Omental fat pad (tissue), 4 donors: ENCODE measurements around the gene SLC12A3. TPM values are rescaled to one million over a fixed set of nuclear protein-coding genes. Genes with fewer than 3 reads are reported as not detected.

Experiments used
- ATAC-seq: fragments of 150-250 bp; one replicate; pipeline ENCODE4 v1.9.1; 2016; ENCODE audit warnings: mild to moderate bottlenecking, moderate library complexity; ENCODE audit not compliant: low FRiP score
- DNase-seq: peaks from one replicate; pipeline ENCODE4 v3.0.0-alpha.2; 2019; ENCODE audit warnings: low spot score
- total RNA-seq, 4 donors: library from RNA; depleted of rRNA; stranded (reverse); fragments of >200 nt; gene quantifications; one replicate each; pipeline ENCODE4 v1.1.0, GENCODE V29; 2016
- TF ChIP-seq, protein P1 (sequence below), 3 donors: fragments of 450-650 bp; IDR thresholded peaks; one replicate each; pipeline ENCODE4 v1.5.1; 2016 to 2017; ENCODE audit warnings: antibody characterized with exemption in 3 of 3, mild to moderate bottlenecking in 3 of 3, moderate library complexity in 2 of 3

SLC12A3 gene
- total RNA-seq, 4 donors from 2014 or later = not detected

DNA sequence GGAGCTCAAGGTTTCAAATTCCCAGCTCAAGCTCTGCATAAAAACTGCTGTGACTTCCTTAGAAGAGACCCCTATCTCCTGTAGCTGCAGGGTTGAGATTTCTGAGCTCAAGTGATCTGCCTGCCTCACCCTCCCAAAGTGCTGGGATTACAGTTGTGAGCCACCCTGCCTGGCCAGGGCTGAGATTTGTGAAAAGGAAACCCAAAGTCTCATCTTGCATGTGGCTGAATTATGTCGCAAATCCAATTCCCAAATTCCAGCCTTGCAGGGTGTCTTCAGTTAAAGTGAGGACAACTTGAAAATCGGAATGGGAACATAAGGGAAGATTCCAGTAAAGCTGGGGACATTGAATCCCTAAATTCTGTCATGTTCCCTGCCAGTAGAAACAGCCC, 82.6 kb downstream of the SLC12A3 start:
- ATAC-seq = no peak
- DNase-seq = no peak
- TF ChIP-seq, protein P1, sequence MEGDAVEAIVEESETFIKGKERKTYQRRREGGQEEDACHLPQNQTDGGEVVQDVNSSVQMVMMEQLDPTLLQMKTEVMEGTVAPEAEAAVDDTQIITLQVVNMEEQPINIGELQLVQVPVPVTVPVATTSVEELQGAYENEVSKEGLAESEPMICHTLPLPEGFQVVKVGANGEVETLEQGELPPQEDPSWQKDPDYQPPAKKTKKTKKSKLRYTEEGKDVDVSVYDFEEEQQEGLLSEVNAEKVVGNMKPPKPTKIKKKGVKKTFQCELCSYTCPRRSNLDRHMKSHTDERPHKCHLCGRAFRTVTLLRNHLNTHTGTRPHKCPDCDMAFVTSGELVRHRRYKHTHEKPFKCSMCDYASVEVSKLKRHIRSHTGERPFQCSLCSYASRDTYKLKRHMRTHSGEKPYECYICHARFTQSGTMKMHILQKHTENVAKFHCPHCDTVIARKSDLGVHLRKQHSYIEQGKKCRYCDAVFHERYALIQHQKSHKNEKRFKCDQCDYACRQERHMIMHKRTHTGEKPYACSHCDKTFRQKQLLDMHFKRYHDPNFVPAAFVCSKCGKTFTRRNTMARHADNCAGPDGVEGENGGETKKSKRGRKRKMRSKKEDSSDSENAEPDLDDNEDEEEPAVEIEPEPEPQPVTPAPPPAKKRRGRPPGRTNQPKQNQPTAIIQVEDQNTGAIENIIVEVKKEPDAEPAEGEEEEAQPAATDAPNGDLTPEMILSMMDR (IDR thresholded peaks at IDR 0.05) = no peak

GRCh38 chr16:56948234-56948633, 83.2 kb downstream of the SLC12A3 start:
- no peak for ATAC-seq
- TF ChIP-seq, protein P1 (IDR thresholded peaks at IDR 0.05) = no peak
- no peak for DNase-seq

DNA sequence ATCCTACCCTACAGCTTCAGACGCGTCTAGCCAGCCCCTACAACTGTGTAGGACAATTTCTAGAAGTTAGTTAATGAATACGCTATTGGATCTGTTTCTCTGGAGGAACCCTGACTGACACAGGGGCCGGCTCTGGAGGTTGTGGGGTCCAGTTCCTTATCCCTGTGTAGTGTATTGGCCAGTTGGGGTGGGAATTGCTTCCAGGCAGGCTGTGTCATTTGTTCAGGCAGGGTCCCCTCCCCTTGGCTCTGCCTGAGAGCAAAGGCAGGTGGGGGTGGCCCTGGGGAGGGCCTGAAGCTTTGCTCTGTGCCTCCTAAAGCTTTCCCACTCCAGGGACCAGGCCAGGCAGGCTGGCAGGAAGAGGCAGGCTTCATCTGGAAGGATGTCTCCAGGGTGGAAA, 85.0 kb downstream of the SLC12A3 start:
- DNase-seq (no peak), ATAC-seq (no peak)
- TF ChIP-seq, protein P1 (IDR thresholded peaks at IDR 0.05) = no peak

GRCh38 chr16:56950455-56950854, 85.4 kb downstream of the SLC12A3 start:
- no peak for DNase-seq
- TF ChIP-seq, protein P1 (IDR thresholded peaks at IDR 0.05) = no peak
- no peak for ATAC-seq

DNA sequence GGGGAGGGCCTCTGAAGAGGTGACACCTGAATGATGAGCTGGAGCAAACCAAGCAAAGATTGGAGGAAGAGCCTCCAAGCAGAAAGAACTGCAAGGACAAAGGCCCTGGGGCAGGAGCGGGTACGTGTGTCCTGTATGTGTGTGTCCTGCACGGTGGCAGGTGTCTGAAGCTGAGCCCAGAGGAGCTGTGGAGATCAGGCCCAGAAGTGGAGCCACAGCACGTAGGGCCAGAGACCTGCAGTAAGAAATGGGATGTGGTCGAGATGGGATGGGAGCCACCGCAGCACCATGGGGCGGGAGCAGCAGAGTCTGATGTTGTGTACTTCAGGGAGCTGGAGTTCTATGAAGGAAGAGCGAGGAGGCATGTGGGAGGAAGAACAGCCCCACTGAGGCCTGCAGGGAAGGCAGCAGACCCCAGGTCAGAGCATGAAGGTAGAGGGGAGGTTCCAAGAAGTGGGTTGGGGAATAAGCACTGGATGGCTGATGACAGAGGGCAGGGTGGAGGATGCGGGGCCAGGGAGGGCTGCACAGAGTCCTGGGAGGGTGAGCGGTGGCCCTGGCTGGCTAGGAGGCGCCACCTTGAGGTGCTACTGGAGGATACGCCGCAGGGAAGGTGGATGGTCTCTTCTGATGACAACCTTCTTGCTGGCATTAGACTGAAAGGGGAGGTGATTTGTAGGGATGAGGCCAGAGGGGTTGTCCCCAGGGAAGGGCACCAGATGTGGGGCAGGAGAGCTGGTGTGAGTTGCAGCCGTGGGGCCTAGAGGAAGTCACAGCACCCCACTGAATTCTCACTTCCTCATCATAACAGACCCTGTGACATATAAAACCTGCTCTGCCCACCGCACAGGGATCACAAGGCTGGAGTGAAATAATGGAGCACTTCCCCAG, 86.1 kb downstream of the SLC12A3 start:
- TF ChIP-seq, protein P1 (IDR thresholded peaks at IDR 0.05) = no peak
- peak; percentile 43 for ATAC-seq
- no peak for DNase-seq

DNA sequence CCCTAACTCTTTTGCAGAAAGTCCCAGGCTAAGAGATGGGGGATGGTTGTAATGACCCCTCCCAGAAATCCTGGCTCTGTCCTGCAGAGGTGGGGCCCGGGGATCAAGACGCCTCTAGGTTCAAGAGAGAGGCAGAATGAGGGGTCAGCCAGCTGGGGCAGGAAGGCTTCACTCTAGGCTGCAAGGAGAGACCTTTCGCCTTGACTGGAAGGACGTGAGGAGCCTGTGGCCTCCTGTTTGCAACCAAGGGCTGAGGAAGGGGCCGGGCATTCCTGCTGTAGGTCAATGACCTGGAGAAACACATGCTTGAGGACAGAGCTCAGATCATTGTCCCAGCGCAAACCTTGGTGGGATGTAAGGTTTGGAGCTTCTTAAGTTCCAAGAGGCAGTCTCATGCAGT, 88.0 kb downstream of the SLC12A3 start:
- TF ChIP-seq, protein P1 (IDR thresholded peaks at IDR 0.05) = no peak
- DNase-seq (no peak), ATAC-seq (no peak)

DNA sequence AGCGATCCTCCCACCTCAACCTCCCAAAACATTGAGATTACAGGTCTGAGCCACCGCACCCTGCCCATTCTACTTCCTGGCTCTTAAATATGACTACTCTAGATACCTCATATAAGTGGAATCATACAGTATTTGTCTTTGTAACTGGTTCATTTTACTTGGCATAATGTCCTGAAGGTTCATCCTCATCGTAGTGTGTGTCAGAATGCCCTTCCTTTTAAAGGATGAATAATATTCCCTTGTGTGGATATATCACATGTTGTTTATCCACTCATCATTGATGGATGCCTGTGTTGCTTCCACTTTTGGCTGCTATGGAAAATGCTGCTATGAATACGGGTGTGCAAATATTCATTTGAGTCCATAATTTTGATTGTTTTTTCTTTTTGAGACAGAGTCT, 91.1 kb downstream of the SLC12A3 start:
- DNase-seq (no peak), ATAC-seq (no peak)
- TF ChIP-seq, protein P1 (IDR thresholded peaks at IDR 0.05) = no peak
